Trophoblast cell (in vitro differentiated cells and primary cell): Measurements from ENCODE around the gene DYSF.

ENCODE experiments used
- DNase-seq, 2 donors: peaks; one replicate each; pipeline ENCODE4 v3.0.0-alpha.2; 2016
- H2AFZ ChIP-seq: 2 replicates; pipeline ENCODE4 v1.6.1; 2013; ENCODE audit warnings: low read length, moderate library complexity, mild to moderate bottlenecking; ENCODE audit not compliant: insufficient read depth, poor library complexity
- H2AK5ac ChIP-seq: 2 replicates; pipeline ENCODE4 v1.6.1; 2013; ENCODE audit warnings: mild to moderate bottlenecking, low read length
- H2BK120ac ChIP-seq: 2 replicates; pipeline ENCODE4 v1.6.1; 2013; ENCODE audit warnings: low read length, mild to moderate bottlenecking, moderate library complexity; ENCODE audit not compliant: insufficient read depth, poor library complexity
- H2BK12ac ChIP-seq: 2 replicates; pipeline ENCODE4 v1.6.1; 2013; ENCODE audit warnings: mild to moderate bottlenecking, low read length, moderate library complexity
- H2BK5ac ChIP-seq: 2 replicates; pipeline ENCODE4 v1.6.1; 2013; ENCODE audit warnings: low read length, low read depth, moderate library complexity, mild to moderate bottlenecking; ENCODE audit not compliant: poor library complexity
- H3K14ac ChIP-seq: 2 replicates; pipeline ENCODE4 v1.6.1; 2013; ENCODE audit warnings: mild to moderate bottlenecking, low read length
- H3K18ac ChIP-seq: 2 replicates; pipeline ENCODE4 v1.6.1; 2013; ENCODE audit warnings: mild to moderate bottlenecking, low read length
- H3K23ac ChIP-seq: 2 replicates; pipeline ENCODE4 v1.6.1; 2013; ENCODE audit warnings: low read length
- H3K27ac ChIP-seq: 2 replicates; pipeline ENCODE4 v1.5.1; 2013; ENCODE audit warnings: low read depth, mild to moderate bottlenecking, inconsistent platforms, low read length, moderate library complexity
- H3K27me3 ChIP-seq: 2 replicates; pipeline ENCODE4 v1.6.1; 2013; ENCODE audit warnings: inconsistent platforms, mild to moderate bottlenecking, low read length, moderate library complexity; ENCODE audit not compliant: insufficient read depth
- H3K36me3 ChIP-seq, 2 experiments: 1 replicate in 1 of 2; 2 replicates in 1 of 2; pipeline ENCODE4 v1.6.1; 2013; ENCODE audit warnings: low read length in 2 of 2, mild to moderate bottlenecking in 2 of 2, moderate library complexity in 1 of 2; ENCODE audit not compliant: insufficient read depth in 2 of 2, control insufficient read depth in 1 of 2
- H3K4ac ChIP-seq: 2 replicates; pipeline ENCODE4 v1.6.1; 2013; ENCODE audit warnings: low read depth, mild to moderate bottlenecking, low read length, moderate library complexity
- H3K4me1 ChIP-seq, 2 experiments: 1 replicate in 1 of 2; 2 replicates in 1 of 2; pipeline ENCODE4 v1.6.1; 2013; ENCODE audit warnings: low read length in 2 of 2, mild to moderate bottlenecking in 2 of 2, moderate library complexity in 1 of 2; ENCODE audit not compliant: insufficient read depth in 2 of 2, control insufficient read depth in 1 of 2
- H3K4me2 ChIP-seq: 2 replicates; pipeline ENCODE4 v1.6.1; 2013; ENCODE audit warnings: inconsistent platforms, mild to moderate bottlenecking, low read length, moderate library complexity
- H3K4me3 ChIP-seq: 2 replicates; pipeline ENCODE4 v1.5.1; 2013; ENCODE audit warnings: mild to moderate bottlenecking, low read depth, low read length, inconsistent platforms
- H3K79me1 ChIP-seq: one replicate; pipeline ENCODE4 v1.6.1; 2013; ENCODE audit warnings: low read length
- H3K79me2 ChIP-seq: 2 replicates; pipeline ENCODE4 v1.6.1; 2013; ENCODE audit warnings: low read length, mild to moderate bottlenecking; ENCODE audit not compliant: control insufficient read depth, insufficient read depth, poor library complexity
- H3K9ac ChIP-seq: 2 replicates; pipeline ENCODE4 v1.6.1; 2013; ENCODE audit warnings: mild to moderate bottlenecking, low read length
- H3K9me3 ChIP-seq: 2 replicates; pipeline ENCODE4 v1.6.1; 2013; ENCODE audit warnings: low read depth, mild to moderate bottlenecking, control low read depth, inconsistent platforms, low read length; ENCODE audit not compliant: insufficient read depth
- H4K12ac ChIP-seq: 2 replicates; pipeline ENCODE4 v1.6.1; 2013; ENCODE audit warnings: low read depth, mild to moderate bottlenecking, low read length, moderate library complexity
- H4K8ac ChIP-seq: 2 replicates; pipeline ENCODE4 v1.6.1; 2013; ENCODE audit warnings: low read depth, mild to moderate bottlenecking, low read length, moderate library complexity
- H4K91ac ChIP-seq: one replicate; pipeline ENCODE4 v1.6.1; 2013; ENCODE audit warnings: low read depth, mild to moderate bottlenecking, low read length, moderate library complexity
- WGBS: extraction: QIAGEN DNeasy Blood & Tissue Kit; methylation state at CpG from one replicate; pipeline ENCODE4 v1.1.7; 2013; ENCODE audit warnings: missing lambda C conversion rate; ENCODE audit not compliant: insufficient read length, insufficient coverage; ENCODE audit errors: extremely low coverage; 5-methylcytosine and 5-hydroxymethylcytosine counted together

DYSF gene

DNA sequence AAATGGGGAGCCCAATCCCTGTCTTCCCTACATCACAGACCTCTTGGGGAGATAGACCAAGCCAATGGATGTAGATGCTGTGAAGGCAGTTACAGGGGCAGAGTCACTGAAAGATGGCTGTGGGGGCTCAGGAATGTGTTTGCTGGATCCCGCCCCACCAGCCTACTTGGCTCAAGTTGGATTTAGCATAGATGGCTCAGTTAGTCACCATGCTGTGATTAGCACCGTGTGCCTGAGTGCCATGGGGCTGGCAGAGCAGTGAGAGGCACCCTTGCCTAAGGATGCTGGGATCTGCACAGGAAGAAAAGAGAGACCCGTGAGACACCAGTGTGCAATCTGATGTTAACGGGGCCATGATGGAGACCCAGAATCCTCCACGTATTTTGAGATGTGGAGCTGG lies 228.3 kb downstream of the DYSF start:
- WGBS: no CpG with 5 or more reads among the region's 5 CpGs
- H3K9me3 ChIP-seq: no peaks in the 10 kb centered on the region
- H3K4me2 ChIP-seq: no peak overlapping the region
- H3K4ac ChIP-seq: no peak overlapping the region
- H2BK120ac ChIP-seq: no peak overlapping the region
- no peak overlapping the region for H2AK5ac ChIP-seq
- no peak overlapping the region for H3K27ac ChIP-seq
- H3K9ac ChIP-seq: no peak overlapping the region
- DNase-seq: no peak
- no peak overlapping the region for H2AFZ ChIP-seq
- H3K23ac ChIP-seq: no peak overlapping the region
- H3K79me2 ChIP-seq: no peaks in the 10 kb centered on the region
- H3K27me3 ChIP-seq: no peaks in the 10 kb centered on the region
- no peak overlapping the region for H4K12ac ChIP-seq
- H3K36me3 ChIP-seq: peaks cover 11 to 15% of the 10 kb centered on the region in 2 experiments
- no peak overlapping the region for H2BK12ac ChIP-seq
- H3K79me1 ChIP-seq: no peaks in the 10 kb centered on the region
- H3K14ac ChIP-seq: no peak overlapping the region
- H2BK5ac ChIP-seq: no peak overlapping the region
- H4K91ac ChIP-seq: no peak overlapping the region
- H3K4me3 ChIP-seq: no peak overlapping the region
- H4K8ac ChIP-seq: no peak overlapping the region
- no peaks in the 10 kb centered on the region for H3K4me1 ChIP-seq
- no peak overlapping the region for H3K18ac ChIP-seq

GRCh38 chr2:71682341-71682740 lies 229.0 kb downstream of the DYSF start:
- H3K23ac ChIP-seq: no peak overlapping the region
- no peaks in the 10 kb centered on the region for H3K9me3 ChIP-seq

DNA sequence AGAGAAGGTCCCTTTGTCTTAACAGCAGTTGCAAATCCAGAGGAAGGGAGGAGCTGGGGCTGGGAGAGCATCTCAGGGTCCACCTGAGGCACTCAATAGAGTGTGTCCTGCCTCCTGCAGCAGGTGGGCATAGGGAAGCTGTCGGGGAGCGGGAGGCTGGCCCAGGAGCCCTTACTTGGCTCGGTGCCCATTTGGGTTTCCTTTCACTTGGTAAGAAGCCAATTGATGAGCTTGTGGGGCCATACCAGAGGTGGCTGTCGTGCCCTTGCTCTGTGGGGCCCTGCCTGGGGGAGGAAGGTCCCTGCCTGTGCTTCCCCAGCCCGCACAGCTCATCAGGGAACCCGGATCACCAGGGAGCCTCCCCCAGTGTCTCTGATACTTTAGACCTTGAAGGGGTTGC lies 229.7 kb downstream of the DYSF start:
- no peak overlapping the region for H4K91ac ChIP-seq
- no peak for DNase-seq
- no peaks in the 10 kb centered on the region for H3K79me2 ChIP-seq
- H2BK5ac ChIP-seq: no peak overlapping the region
- H3K4me2 ChIP-seq: no peak overlapping the region
- peaks cover 11 to 18% of the 10 kb centered on the region in 2 experiments for H3K36me3 ChIP-seq
- H3K18ac ChIP-seq: no peak overlapping the region
- peaks cover 0 to 2% of the 10 kb centered on the region in 2 experiments for H3K4me1 ChIP-seq
- H2BK12ac ChIP-seq: no peak overlapping the region
- no peak overlapping the region for H3K27ac ChIP-seq
- no peak overlapping the region for H2BK120ac ChIP-seq
- H4K12ac ChIP-seq: no peak overlapping the region
- no peaks in the 10 kb centered on the region for H3K27me3 ChIP-seq
- H3K4ac ChIP-seq: no peak overlapping the region
- no peak overlapping the region for H2AFZ ChIP-seq
- H2AK5ac ChIP-seq: no peak overlapping the region
- H3K23ac ChIP-seq: no peak overlapping the region
- H4K8ac ChIP-seq: no peak overlapping the region
- H3K9ac ChIP-seq: no peak overlapping the region
- H3K9me3 ChIP-seq: no peaks in the 10 kb centered on the region
- H3K14ac ChIP-seq: no peak overlapping the region
- WGBS: no CpG with 5 or more reads among the region's 6 CpGs
- no peaks in the 10 kb centered on the region for H3K79me1 ChIP-seq
- H3K4me3 ChIP-seq: no peak overlapping the region

More at GRCh38 chr2:71682341-71682740, 229.0 kb downstream of the DYSF start:
- H4K8ac ChIP-seq: no peak overlapping the region
- H3K36me3 ChIP-seq: peaks cover 11 to 15% of the 10 kb centered on the region in 2 experiments
- H3K79me2 ChIP-seq: no peaks in the 10 kb centered on the region
- no peak overlapping the region for H4K12ac ChIP-seq
- H2BK12ac ChIP-seq: no peak overlapping the region
- H3K4me2 ChIP-seq: no peak overlapping the region
- H3K27ac ChIP-seq: no peak overlapping the region
- WGBS: no CpG with 5 or more reads among the region's 11 CpGs
- no peak for DNase-seq
- H3K27me3 ChIP-seq: no peaks in the 10 kb centered on the region
- H2BK120ac ChIP-seq: no peak overlapping the region
- H3K14ac ChIP-seq: no peak overlapping the region
- no peak overlapping the region for H2BK5ac ChIP-seq
- no peak overlapping the region for H2AFZ ChIP-seq
- H3K9ac ChIP-seq: no peak overlapping the region
- no peak overlapping the region for H3K4me3 ChIP-seq
- no peak overlapping the region for H3K18ac ChIP-seq
- H2AK5ac ChIP-seq: no peak overlapping the region
- H3K79me1 ChIP-seq: no peaks in the 10 kb centered on the region
- H3K4ac ChIP-seq: no peak overlapping the region
- H3K4me1 ChIP-seq: peaks cover 0 to 1% of the 10 kb centered on the region in 2 experiments
- H4K91ac ChIP-seq: no peak overlapping the region

DNA sequence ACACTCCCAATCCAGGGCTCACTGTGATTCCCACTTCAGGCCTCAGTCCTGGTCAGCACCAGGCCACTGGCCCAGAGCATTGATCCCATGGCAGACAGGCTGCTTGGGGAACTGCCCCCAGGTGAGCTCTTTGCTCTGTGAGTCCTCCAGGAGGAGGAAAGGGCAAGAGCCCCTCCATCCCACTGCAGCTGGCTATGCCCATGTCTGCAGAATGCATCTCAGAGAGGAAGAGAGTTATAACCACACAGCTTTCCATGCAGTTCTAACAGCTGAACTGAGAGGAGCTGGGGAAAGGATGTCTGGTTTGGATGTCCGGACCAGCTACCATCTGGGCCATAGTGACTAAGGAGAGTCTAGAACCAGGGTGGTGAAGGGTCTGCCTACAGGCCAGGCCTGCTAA lies 230.3 kb downstream of the DYSF start:
- Histone ChIP-seq H4K8ac (no peak overlapping the region), H3K4me2 (no peak overlapping the region), H3K27ac (no peak overlapping the region), H3K9ac (no peak overlapping the region), H2BK12ac (no peak overlapping the region), H3K79me2 (no peaks in the 10 kb centered on the region), H3K9me3 (peaks cover 2% of the 10 kb centered on the region), H3K18ac (no peak overlapping the region), H3K27me3 (no peaks in the 10 kb centered on the region), H2BK120ac (no peak overlapping the region), H3K4me1 (peaks cover 0 to 2% of the 10 kb centered on the region in 2 experiments), H3K4me3 (no peak overlapping the region), H3K36me3 (peaks cover 11 to 20% of the 10 kb centered on the region in 2 experiments), H3K4ac (no peak overlapping the region), H4K91ac (no peak overlapping the region), H2AK5ac (no peak overlapping the region), H3K23ac (no peak overlapping the region), H2BK5ac (no peak overlapping the region), H4K12ac (no peak overlapping the region), H2AFZ (no peak overlapping the region), H3K14ac (no peak overlapping the region), H3K79me1 (no peaks in the 10 kb centered on the region)
- DNase-seq: no peak
- WGBS: no CpG with 5 or more reads among the region's 1 CpG
